Neural cell (in vitro differentiated cells): Measurements from ENCODE around the gene JPT2. TPM values are rescaled to one million over a fixed set of nuclear protein-coding genes. Genes with fewer than 3 reads are reported as not detected.

Source experiments
- H2AFZ ChIP-seq: fragments of 200-600, 300-800 bp; sonication (generic), shearing (Covaris generic); 2 replicates; pipeline ENCODE4 v1.6.0; 2014; ENCODE audit warnings: low read depth, mild to moderate bottlenecking, antibody characterized with exemption, low read length, moderate library complexity
- H3F3A ChIP-seq: fragments of 200-600 bp; shearing (Covaris generic); 2 replicates; pipeline ENCODE4 v1.6.1; 2016; ENCODE audit warnings: mild to moderate bottlenecking, moderate library complexity, mixed read lengths, antibody characterized with exemption, low read length; ENCODE audit not compliant: insufficient read depth, poor library complexity, severe bottlenecking
- H3K27ac ChIP-seq: fragments of 200-600, 300-800 bp; sonication (generic), shearing (Covaris generic); 2 replicates; pipeline ENCODE4 v1.5.1; 2014; ENCODE audit warnings: mild to moderate bottlenecking, low read length, moderate library complexity
- H3K27me3 ChIP-seq: fragments of 300-800, 200-600 bp; sonication (generic), shearing (Covaris generic); 2 replicates; pipeline ENCODE4 v1.6.0; 2014; ENCODE audit warnings: mild to moderate bottlenecking, low read depth, low read length, moderate library complexity; ENCODE audit not compliant: insufficient read depth
- H3K36me3 ChIP-seq: fragments of 300-800, 200-600 bp; sonication (generic), shearing (Covaris generic); 2 replicates; pipeline ENCODE4 v1.5.1; 2014; ENCODE audit warnings: mild to moderate bottlenecking, antibody characterized with exemption, low read length, moderate library complexity; ENCODE audit not compliant: insufficient read depth
- H3K4me2 ChIP-seq: fragments of 300-800, 200-600 bp; sonication (generic), shearing (Covaris generic); 2 replicates; pipeline ENCODE4 v1.6.0; 2014; ENCODE audit warnings: mild to moderate bottlenecking, low read length
- H3K4me3 ChIP-seq: fragments of 300-800, 200-600 bp; sonication (generic), shearing (Covaris generic); 2 replicates; pipeline ENCODE4 v1.5.1; 2014; ENCODE audit warnings: mild to moderate bottlenecking, low read length, moderate library complexity
- H3K79me2 ChIP-seq: fragments of 200-600 bp; shearing (Covaris generic); replicated peaks from 2 replicates; pipeline ENCODE4 v1.6.0; 2014; ENCODE audit warnings: mild to moderate bottlenecking, low read length, moderate library complexity; ENCODE audit not compliant: insufficient read depth
- H3K9ac ChIP-seq: fragments of 300-800, 200-600 bp; sonication (generic), shearing (Covaris generic); 2 replicates; pipeline ENCODE4 v1.6.1; 2016; ENCODE audit warnings: mild to moderate bottlenecking, low read length, mixed read lengths
- H3K9me2 ChIP-seq: fragments of 200-600 bp; shearing (Covaris generic); 2 replicates; pipeline ENCODE4 v1.6.1; 2016; ENCODE audit warnings: mild to moderate bottlenecking, low read length, mixed read lengths; ENCODE audit not compliant: insufficient read depth
- H3K9me3 ChIP-seq: fragments of 200-600, 300-800 bp; sonication (generic), shearing (Covaris generic); 2 replicates; pipeline ENCODE4 v1.6.1; 2016; ENCODE audit warnings: mild to moderate bottlenecking, mixed run types, low read length, moderate library complexity, mixed read lengths
- H4K20me1 ChIP-seq: fragments of 200-600 bp; shearing (Covaris generic); 2 replicates; pipeline ENCODE4 v1.6.1; 2016; ENCODE audit warnings: mild to moderate bottlenecking, mixed run types; ENCODE audit not compliant: insufficient read depth
- CTCF ChIP-seq: fragments of 450-650 bp; IDR thresholded peaks from 2 replicates; pipeline ENCODE4 v1.5.1; 2014; ENCODE audit warnings: antibody characterized with exemption, mild to moderate bottlenecking, moderate library complexity; ENCODE audit not compliant: poor library complexity, severe bottlenecking
- EP300 ChIP-seq: fragments of 450-650 bp; conservative IDR thresholded peaks from 2 replicates; pipeline ENCODE4 v1.6.1; 2014; ENCODE audit warnings: antibody characterized with exemption, mild to moderate bottlenecking, moderate library complexity; ENCODE audit not compliant: poor library complexity, severe bottlenecking
- EZH2 ChIP-seq: fragments of 200-600, 300-800 bp; shearing (Covaris generic), sonication (generic); IDR thresholded peaks from 2 replicates; pipeline ENCODE4 v1.6.1; 2014; ENCODE audit warnings: antibody characterized with exemption, low read length, borderline replicate concordance, mild to moderate bottlenecking; ENCODE audit not compliant: insufficient read depth, poor library complexity, severe bottlenecking
- MXI1 ChIP-seq: fragments of 450-650 bp; conservative IDR thresholded peaks from 2 replicates; pipeline ENCODE4 v1.6.1; 2014; ENCODE audit warnings: antibody characterized with exemption, mild to moderate bottlenecking; ENCODE audit not compliant: poor library complexity, severe bottlenecking
- POLR2AphosphoS5 ChIP-seq: IDR thresholded peaks from 2 replicates; pipeline ENCODE4 v1.6.1; 2012
- RAD21 ChIP-seq: fragments of 450-650 bp; conservative IDR thresholded peaks from 2 replicates; pipeline ENCODE4 v1.6.1; 2014; ENCODE audit warnings: antibody characterized with exemption, mild to moderate bottlenecking, moderate library complexity
- REST ChIP-seq: IDR thresholded peaks from 2 replicates; pipeline ENCODE4 v1.6.1; 2012; ENCODE audit warnings: borderline replicate concordance
- SMC3 ChIP-seq: fragments of 450-650 bp; conservative IDR thresholded peaks from 2 replicates; pipeline ENCODE4 v1.6.1; 2014; ENCODE audit warnings: antibody characterized with exemption, mild to moderate bottlenecking, moderate library complexity; ENCODE audit not compliant: poor library complexity
- TAF1 ChIP-seq: IDR thresholded peaks from 2 replicates; pipeline ENCODE4 v1.6.1; 2012; ENCODE audit warnings: low read depth
- polyA plus RNA-seq: library from polyadenylated mRNA; depleted of rRNA; stranded (reverse); fragments of >200 nt; gene quantifications from 2 replicates; pipeline ENCODE4 v1.2.3, GENCODE V29; 2014

The JPT2 gene
- polyA plus RNA-seq, 1 donor from 2014 or later: 61.4 TPM

- no peaks in the 10 kb centered on the region for H3K36me3 ChIP-seq
- H3K9me2 ChIP-seq: no peaks in the 10 kb centered on the region
These were observed 22.7 kb upstream of the JPT2 start for GRCh38 chr16:1655269-1655807.

GRCh38 chr16:1655909-1656807 lies 21.9 kb upstream of the JPT2 start:
- Histone ChIP-seq H3K4me2 (no peak overlapping the region), H3K9me3 (no peaks in the 10 kb centered on the region), H3K79me2 (no peaks in the 10 kb centered on the region), H3K9ac (no peak overlapping the region), H3K36me3 (no peaks in the 10 kb centered on the region), H4K20me1 (no peaks in the 10 kb centered on the region), H3K27me3 (no peaks in the 10 kb centered on the region), H3K4me3 (no peak overlapping the region), H3K9me2 (no peaks in the 10 kb centered on the region), H3K27ac (no peak overlapping the region), H3F3A (no peaks in the 10 kb centered on the region), H2AFZ (no peak overlapping the region)
- TF ChIP-seq CTCF (no peak), RAD21 (no peak), POLR2AphosphoS5 (no peak), SMC3 (no peak), REST (no peak), TAF1 (no peak), EP300 (no peak), EZH2 (no peak), MXI1 (no peak)

More at GRCh38 chr16:1655269-1655807, 22.7 kb upstream of the JPT2 start:
- no peaks in the 10 kb centered on the region for H3F3A ChIP-seq
- no peak overlapping the region for H3K4me2 ChIP-seq
- H3K9me3 ChIP-seq: no peaks in the 10 kb centered on the region
- H3K27me3 ChIP-seq: no peaks in the 10 kb centered on the region
- H4K20me1 ChIP-seq: no peaks in the 10 kb centered on the region
- H3K79me2 ChIP-seq: no peaks in the 10 kb centered on the region
- no peak overlapping the region for H3K27ac ChIP-seq
- no peak overlapping the region for H2AFZ ChIP-seq
- no peak for TF ChIP-seq POLR2AphosphoS5
- H3K4me3 ChIP-seq: no peak overlapping the region
- H3K9ac ChIP-seq: no peak overlapping the region
